Liver (tissue), 9 donors: Measurements from ENCODE around the gene KRCC1. TPM values are rescaled to one million over a fixed set of nuclear protein-coding genes. Genes with fewer than 3 reads are reported as not detected.

Experiments used
- DNase-seq: peaks from one replicate; pipeline ENCODE4 v3.0.0-alpha.2; 2017; ENCODE audit warnings: low spot score
- H3K27ac ChIP-seq, 2 donors: one replicate each; pipeline ENCODE4 v1.7.0; 2013; ENCODE audit warnings: inconsistent platforms in 2 of 2, low read length in 2 of 2, control low read depth in 1 of 2, low read depth in 1 of 2, mild to moderate bottlenecking in 1 of 2
- H3K27me3 ChIP-seq, 4 donors: one replicate each; pipeline versions ENCODE4 v1.6.1 to v1.7.0; 2013; ENCODE audit warnings: low read length in 3 of 4, inconsistent platforms in 1 of 4, mild to moderate bottlenecking in 1 of 4, moderate library complexity in 1 of 4; ENCODE audit not compliant: control insufficient read depth in 4 of 4, insufficient read depth in 4 of 4
- H3K36me3 ChIP-seq, 4 donors: one replicate each; pipeline versions ENCODE4 v1.6.1 to v1.7.0; 2013; ENCODE audit warnings: low read length in 3 of 4, mild to moderate bottlenecking in 3 of 4, low read depth in 1 of 4, moderate library complexity in 1 of 4; ENCODE audit not compliant: control insufficient read depth in 4 of 4, insufficient read depth in 3 of 4
- H3K4me1 ChIP-seq, 4 donors: one replicate each; pipeline versions ENCODE4 v1.6.1 to v1.7.0; 2013; ENCODE audit warnings: low read length in 3 of 4, mild to moderate bottlenecking in 3 of 4, moderate library complexity in 1 of 4; ENCODE audit not compliant: control insufficient read depth in 4 of 4, insufficient read depth in 4 of 4
- H3K4me3 ChIP-seq, 3 donors: one replicate each; pipeline versions ENCODE4 v1.6.1 to v1.7.0; 2013; ENCODE audit warnings: low read length in 3 of 3, control low read depth in 1 of 3, low read depth in 1 of 3, mild to moderate bottlenecking in 1 of 3
- H3K9ac ChIP-seq, 2 donors: one replicate each; pipeline ENCODE4 v1.7.0; 2013; ENCODE audit warnings: low read length in 2 of 2, mild to moderate bottlenecking in 2 of 2, moderate library complexity in 2 of 2, control low read depth in 1 of 2, low read depth in 1 of 2
- H3K9me3 ChIP-seq, 4 donors: one replicate each; pipeline versions ENCODE4 v1.6.1 to v1.7.0; 2013; ENCODE audit warnings: low read length in 3 of 4; ENCODE audit not compliant: control insufficient read depth in 4 of 4
- ATF3 ChIP-seq: IDR thresholded peaks from 2 replicates; pipeline ENCODE4 v1.6.1; 2016; ENCODE audit warnings: antibody characterized with exemption
- EGR1 ChIP-seq, 2 donors: IDR thresholded peaks; 2 replicates each; pipeline ENCODE4 v1.6.1; 2016 to 2018; ENCODE audit warnings: antibody characterized with exemption in 2 of 2, low read depth in 2 of 2
- FOXA1 ChIP-seq: IDR thresholded peaks from 2 replicates; pipeline ENCODE4 v1.6.1; 2016; ENCODE audit warnings: antibody characterized with exemption
- FOXA2 ChIP-seq: IDR thresholded peaks from 2 replicates; pipeline ENCODE4 v1.6.1; 2016; ENCODE audit warnings: antibody characterized with exemption
- GABPA ChIP-seq, 2 donors: IDR thresholded peaks in 1 of 2; conservative IDR thresholded peaks in 1 of 2; 2 replicates each; pipeline ENCODE4 v1.6.1; 2016; ENCODE audit warnings: antibody characterized with exemption in 2 of 2, mild to moderate bottlenecking in 1 of 2, moderate library complexity in 1 of 2
- HNF4A ChIP-seq, 2 donors: conservative IDR thresholded peaks; 2 replicates each; pipeline ENCODE4 v1.6.1; 2016; ENCODE audit warnings: antibody characterized with exemption in 2 of 2, mild to moderate bottlenecking in 2 of 2
- HNF4G ChIP-seq: IDR thresholded peaks from 2 replicates; pipeline ENCODE4 v1.6.1; 2016; ENCODE audit warnings: antibody characterized with exemption
- JUND ChIP-seq, 2 donors: IDR thresholded peaks; 2 replicates each; pipeline ENCODE4 v1.6.1; 2016; ENCODE audit warnings: antibody characterized with exemption in 2 of 2
- MAX ChIP-seq: IDR thresholded peaks from 2 replicates; pipeline ENCODE4 v1.6.1; 2016; ENCODE audit warnings: antibody characterized with exemption
- NR2F2 ChIP-seq: IDR thresholded peaks from 2 replicates; pipeline ENCODE4 v1.6.1; 2016; ENCODE audit warnings: antibody characterized with exemption
- RAD21 ChIP-seq, 2 donors: IDR thresholded peaks; 2 replicates each; pipeline ENCODE4 v1.6.1; 2016; ENCODE audit warnings: antibody characterized with exemption in 2 of 2, mild to moderate bottlenecking in 2 of 2
- RXRA ChIP-seq, 2 donors: IDR thresholded peaks; 2 replicates each; pipeline ENCODE4 v1.6.1; 2017 to 2018; ENCODE audit warnings: antibody characterized with exemption in 2 of 2, mild to moderate bottlenecking in 1 of 2
- TAF1 ChIP-seq: conservative IDR thresholded peaks from 2 replicates; pipeline ENCODE4 v1.6.1; 2016; ENCODE audit warnings: antibody characterized with exemption, mild to moderate bottlenecking
- YY1 ChIP-seq: IDR thresholded peaks from 2 replicates; pipeline ENCODE4 v1.6.1; 2016; ENCODE audit warnings: antibody characterized with exemption, mild to moderate bottlenecking
- ZBTB33 ChIP-seq: IDR thresholded peaks from 2 replicates; pipeline ENCODE4 v1.6.1; 2016; ENCODE audit warnings: antibody characterized with exemption
- WGBS: extraction: QIAGEN DNeasy Blood & Tissue Kit; methylation state at CpG from one replicate; pipeline ENCODE4 v1.1.7; 2013; 5-methylcytosine and 5-hydroxymethylcytosine counted together
- polyA plus RNA-seq, 2 donors: library from polyadenylated mRNA; stranded (reverse) in 1 of 2; unstranded in 1 of 2; fragments of 200-250 nt in 1 of 2; fragments of >200 nt in 1 of 2; fragmentation: Nextera tagmentation in 1 of 2; extraction: Ambion mirVana in 1 of 2; gene quantifications; one replicate each; pipeline versions ENCODE4 v1.2.1 to v1.2.3, GENCODE V29; 2013 to 2015
- total RNA-seq, 2 donors: library from RNA; depleted of rRNA; stranded (reverse); fragments of >200 nt; gene quantifications; one replicate each; pipeline ENCODE4 v1.2.3, GENCODE V29; 2014
- donor health status: healthy.
- donor health status: healthy.
- donor health status: healthy.
- donor health status: healthy.
- donor health status: healthy.

KRCC1 gene
- total and polyA plus RNA-seq, 4 donors = 7.0 to 14.8 (median 11.5) TPM

- TF ChIP-seq ZBTB33 (no peak), HNF4A (conservative IDR thresholded peaks at IDR 0.05) (no peak), NR2F2 (no peak), RXRA (IDR thresholded peaks at IDR 0.05) (no peak), EGR1 (IDR thresholded peaks at IDR 0.05; ENCODE audit: low read depth in 2 of 2) (no peak), JUND (IDR thresholded peaks at IDR 0.05) (no peak), GABPA (IDR thresholded peaks at IDR 0.05 in 1 of 2, conservative IDR thresholded peaks at IDR 0.05 in 1 of 2) (no peak), ATF3 (no peak), RAD21 (IDR thresholded peaks at IDR 0.05) (no peak), FOXA2 (no peak), FOXA1 (no peak), TAF1 (no peak)
Measured at GRCh38 chr2:88085602-88086001, 30.0 kb upstream of the KRCC1 start (continued).

- Histone ChIP-seq H3K27ac (no peak overlapping the region), H3K36me3 (no peaks in the 10 kb centered on the region), H3K27me3 (no peaks in the 10 kb centered on the region), H3K4me3 (no peak overlapping the region), H3K9me3 (no peaks in the 10 kb centered on the region), H3K9ac (no peak overlapping the region), H3K4me1 (no peaks in the 10 kb centered on the region)
- DNase-seq = no peak
- 96% methylated on average over 2 of the region's 2 CpGs for WGBS
- TF ChIP-seq EGR1 (IDR thresholded peaks at IDR 0.05; ENCODE audit: low read depth in 2 of 2) = no peak
Measured at GRCh38 chr2:88085099-88085498, 29.5 kb upstream of the KRCC1 start.

- no peaks in the 10 kb centered on the region for H3K27me3 ChIP-seq
- DNase-seq = no peak
- H3K9me3 ChIP-seq = no peaks in the 10 kb centered on the region
- no peaks in the 10 kb centered on the region for H3K36me3 ChIP-seq
- H3K27ac ChIP-seq = no peak overlapping the region
- H3K9ac ChIP-seq = no peak overlapping the region
- H3K4me1 ChIP-seq = no peaks in the 10 kb centered on the region
- 91% methylated on average over 1 of the region's 1 CpG for WGBS
- no peak overlapping the region for H3K4me3 ChIP-seq
- TF ChIP-seq HNF4G = no peak
- no peak for TF ChIP-seq ATF3
- no peak for TF ChIP-seq FOXA2
- TF ChIP-seq FOXA1 = no peak
- no peak for TF ChIP-seq NR2F2
- TF ChIP-seq GABPA (IDR thresholded peaks at IDR 0.05 in 1 of 2, conservative IDR thresholded peaks at IDR 0.05 in 1 of 2) = no peak
- no peak for TF ChIP-seq MAX
- TF ChIP-seq YY1 = no peak
- TF ChIP-seq RAD21 (IDR thresholded peaks at IDR 0.05) = no peak
Measured at GRCh38 chr2:88082781-88083180, 27.2 kb upstream of the KRCC1 start.
